Testis (tissue), 3 donors: ENCODE results near the gene AARS2. TPM values are rescaled to one million over a fixed set of nuclear protein-coding genes. Genes with fewer than 3 reads are reported as not detected.

Source experiments
- DNase-seq: peaks from one replicate; pipeline ENCODE4 v3.0.0-alpha.2; 2019
- H3K27ac ChIP-seq, 2 donors: fragments of 200-600 bp; sonication (generic); one replicate each; pipeline ENCODE4 v1.5.1; 2019
- H3K27me3 ChIP-seq: fragments of 200-600 bp; sonication (generic); one replicate; pipeline ENCODE4 v1.5.1; 2019
- H3K36me3 ChIP-seq: fragments of 200-600 bp; sonication (generic); one replicate; pipeline ENCODE4 v1.5.1; 2017; ENCODE audit warnings: low read depth; ENCODE audit errors: missing control alignments
- H3K4me1 ChIP-seq: fragments of 200-600 bp; sonication (generic); one replicate; pipeline ENCODE4 v1.5.1; 2019
- H3K4me3 ChIP-seq, 2 donors: fragments of 200-600 bp; sonication (generic); one replicate each; pipeline ENCODE4 v1.5.1; 2017 to 2019
- H3K9me3 ChIP-seq: fragments of 200-600 bp; sonication (generic); one replicate; pipeline ENCODE4 v1.5.1; 2017
- CTCF ChIP-seq, 3 experiments: fragments of 450-650 bp in 2 of 3; fragments of 200-600 bp in 1 of 3; sonication (generic) in 1 of 3; IDR thresholded peaks; one replicate each; pipeline ENCODE4 v1.5.1; 2016 to 2019; ENCODE audit warnings: antibody characterized with exemption in 3 of 3, mild to moderate bottlenecking in 2 of 3, moderate library complexity in 1 of 3
- POLR2A ChIP-seq: fragments of 450-650 bp; IDR thresholded peaks from one replicate; pipeline ENCODE4 v1.6.1; 2017; ENCODE audit warnings: antibody characterized with exemption, mild to moderate bottlenecking, moderate library complexity
- WGBS, 2 donors: methylation state at CpG; one replicate each; pipeline ENCODE4 v1.1.5; 2018; 5-methylcytosine and 5-hydroxymethylcytosine counted together
- intact Hi-C: fragments of 100-400 bp; cut with DNase I; formaldehyde crosslinking; loops from one replicate; pipeline ENCODE4 v1.15.1; 2023; ENCODE audit warnings: low total_unique reads
- polyA plus RNA-seq: library from polyadenylated mRNA; stranded (reverse); fragments of 350-450 nt; fragmentation: Illumina TruSeq; extraction: RNeasy Lipid Tissue Mini Kit (QIAGEN cat#74804); gene quantifications from one replicate; pipeline ENCODE4 v1.2.3, GENCODE V29; 2014; ENCODE audit warnings: low read depth, low replicate concordance; ENCODE audit not compliant: insufficient read depth
- total RNA-seq, 2 donors: library from RNA; depleted of rRNA; stranded (reverse); fragments of >200 nt; gene quantifications; one replicate each; pipeline ENCODE4 v1.2.3, GENCODE V29; 2016

The AARS2 gene
- total and polyA plus RNA-seq, 3 donors from 2014 or later = 6.2 to 14.6 (median 13.4) TPM

- Histone ChIP-seq H3K36me3 (no peaks in the 10 kb centered on the region), H3K27ac (peak overlapping the region; percentile 77 to 87), H3K4me1 (peaks cover 23% of the 10 kb centered on the region), H3K4me3 (peak overlapping the region; percentile 85 to 87), H3K9me3 (no peaks in the 10 kb centered on the region), H3K27me3 (no peaks in the 10 kb centered on the region)
- no peak for TF ChIP-seq CTCF (IDR thresholded peaks at IDR 0.05)
- TF ChIP-seq POLR2A = no peak
- intact Hi-C loops = loop anchor here (10.0 kb wide), 1 partner anchor 190 kb away; no protein-coding TSS in a partner anchor
- DNase-seq = peak; percentile 33
- WGBS, 2 donors = 10% methylated on average over 9 to 13 of the region's 13 CpGs
Observed at GRCh38 chr6:44264154-44265006, 48.8 kb downstream of the AARS2 start.

DNA sequence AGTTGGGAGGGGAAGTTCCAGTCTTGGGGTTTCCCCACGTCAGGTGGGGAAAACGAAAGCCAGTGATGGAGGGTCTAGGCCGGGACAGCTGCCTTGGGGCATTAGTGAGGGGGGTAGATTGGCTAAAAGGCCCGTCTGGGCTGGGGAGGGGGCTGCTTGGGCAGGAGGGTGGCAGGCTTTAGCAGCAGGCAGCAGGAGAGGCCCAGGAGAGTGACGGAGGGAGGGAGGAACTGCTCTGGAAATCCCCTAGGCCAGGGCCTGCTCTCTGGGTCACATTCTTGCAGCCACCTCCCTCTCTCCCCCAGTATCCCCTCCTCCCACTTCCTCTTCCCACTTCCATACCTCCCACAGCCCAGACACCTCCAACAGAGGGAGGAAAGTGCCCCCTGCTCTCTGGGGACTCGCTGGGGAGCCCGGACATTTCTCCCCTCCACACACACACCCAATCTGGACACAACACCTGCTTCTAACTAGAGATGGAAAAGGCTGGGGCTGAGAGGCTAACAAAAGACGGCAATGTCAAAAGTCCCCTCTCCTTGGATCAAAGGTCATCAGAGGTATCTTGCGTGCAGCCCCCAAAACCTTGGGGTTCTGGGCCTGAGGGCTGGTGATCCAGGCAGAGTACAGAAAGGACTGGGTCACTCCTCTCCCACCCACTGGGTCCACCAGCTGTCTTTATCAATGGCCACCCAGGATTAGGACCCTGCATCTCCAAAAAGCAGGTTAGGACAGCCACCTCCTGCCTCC is 49.6 kb downstream of the AARS2 start:
- no peak overlapping the region for H3K27ac ChIP-seq
- H3K4me1 ChIP-seq = peaks cover 23% of the 10 kb centered on the region
- H3K27me3 ChIP-seq = no peaks in the 10 kb centered on the region
- no peaks in the 10 kb centered on the region for H3K9me3 ChIP-seq
- no peak for DNase-seq
- TF ChIP-seq CTCF (IDR thresholded peaks at IDR 0.05) (no peak), POLR2A (no peak)
- H3K4me3 ChIP-seq = no peak overlapping the region
- H3K36me3 ChIP-seq = no peaks in the 10 kb centered on the region
- intact Hi-C loops = loop anchor here (10.0 kb wide), 1 partner anchor 191 kb away; no protein-coding TSS in a partner anchor
- WGBS, 2 donors = 55 to 62% methylated on average over 9 of the region's 9 CpGs

GRCh38 chr6:44262467-44263353 is 50.4 kb downstream of the AARS2 start:
- intact Hi-C loops = loop anchor here (10.0 kb wide), 1 partner anchor 192 kb away; no protein-coding TSS in a partner anchor
- TF ChIP-seq POLR2A = no peak
- TF ChIP-seq CTCF (IDR thresholded peaks at IDR 0.05) = no peak
- WGBS, 2 donors = 61 to 62% methylated on average over 6 to 7 of the region's 7 CpGs
- DNase-seq = no peak
- no peak overlapping the region for H3K4me3 ChIP-seq
- H3K4me1 ChIP-seq = peaks cover 26% of the 10 kb centered on the region
- no peaks in the 10 kb centered on the region for H3K27me3 ChIP-seq
- H3K36me3 ChIP-seq = no peaks in the 10 kb centered on the region
- no peaks in the 10 kb centered on the region for H3K9me3 ChIP-seq
- no peak overlapping the region for H3K27ac ChIP-seq

- Histone ChIP-seq H3K4me1 (peaks cover 28% of the 10 kb centered on the region), H3K27me3 (no peaks in the 10 kb centered on the region), H3K9me3 (no peaks in the 10 kb centered on the region), H3K4me3 (no peak overlapping the region), H3K27ac (no peak overlapping the region), H3K36me3 (no peaks in the 10 kb centered on the region)
- TF ChIP-seq CTCF (IDR thresholded peaks at IDR 0.05) = no peak
- TF ChIP-seq POLR2A = no peak
- no peak for DNase-seq
- 91% methylated on average over 8 of the region's 8 CpGs; no CpG with 5 or more reads in 1 of the 2 donors for WGBS, 2 donors
- intact Hi-C loops = loop anchor here (10.0 kb wide), 1 partner anchor 193 kb away; no protein-coding TSS in a partner anchor
Observed at GRCh38 chr6:44261581-44261980, 51.6 kb downstream of the AARS2 start.
